Stimulated activated CD8-positive, alpha-beta memory T cell treated with anti-CD3 and anti-CD28 coated beads, Interleukin-7, amount 100 ng/mL, for 1 hour (primary cell): Measurements from ENCODE around the gene ZNF76.
A peak's percentile ranks its signal among the peaks of the same experiment; 100 is the strongest.
"Not testable (repeated sequence)": the region's sequence is repeated elsewhere in the genome, so short reads cannot be mapped to it uniquely, and the experiment has no call there.

Source experiments
- DNase-seq, 2 donors: peaks; one replicate each; pipeline ENCODE4 v3.0.0-alpha.2; 2020; ENCODE audit warnings: low read depth in 2 of 2

Gene ZNF76

GRCh38 chr6:35300848-35301247 lies 41.3 kb downstream of the ZNF76 start:
- DNase-seq: no peak

- DNase-seq: peak; percentile 64 to 66
Observed at GRCh38 chr6:35302604-35303241, 43.2 kb downstream of the ZNF76 start.

- no peak for DNase-seq
Observed at GRCh38 chr6:35304299-35304698, 44.8 kb downstream of the ZNF76 start.

- no peak for DNase-seq
Observed at GRCh38 chr6:35305117-35305516, 45.6 kb downstream of the ZNF76 start.

GRCh38 chr6:35307138-35307537 lies 47.6 kb downstream of the ZNF76 start:
- not testable (repeated sequence) for DNase-seq

- not testable (repeated sequence) for DNase-seq
Observed at GRCh38 chr6:35308543-35308942, 49.0 kb downstream of the ZNF76 start.

- DNase-seq: no peak
Observed at GRCh38 chr6:35309611-35310264, 50.2 kb downstream of the ZNF76 start.

GRCh38 chr6:35310265-35310831 lies 50.8 kb downstream of the ZNF76 start:
- DNase-seq: no peak

GRCh38 chr6:35311390-35312075 lies 52.0 kb downstream of the ZNF76 start:
- peak in 1 of 2 donors; percentile 26 for DNase-seq

- DNase-seq: no peak
Observed at GRCh38 chr6:35312076-35312800, 52.7 kb downstream of the ZNF76 start.

GRCh38 chr6:35312807-35313206 lies 53.3 kb downstream of the ZNF76 start:
- DNase-seq: no peak

- no peak for DNase-seq
Observed at GRCh38 chr6:35317483-35318195, 58.1 kb downstream of the ZNF76 start.

- no peak for DNase-seq
Observed at GRCh38 chr6:35318196-35319171, 58.9 kb downstream of the ZNF76 start.

- no peak for DNase-seq
Observed at GRCh38 chr6:35319346-35320030, 60.0 kb downstream of the ZNF76 start.

- no peak for DNase-seq
Observed at GRCh38 chr6:35320031-35320410, 60.5 kb downstream of the ZNF76 start.

- no peak for DNase-seq
Observed at GRCh38 chr6:35321091-35321490, 61.6 kb downstream of the ZNF76 start.

GRCh38 chr6:35327349-35328027 lies 68.0 kb downstream of the ZNF76 start:
- DNase-seq: peak; percentile 53 to 59

- no peak for DNase-seq
Observed at GRCh38 chr6:35328108-35328723, 68.7 kb downstream of the ZNF76 start.
